GM12864 (cell line): ENCODE data around the gene TMEM209.
"Not testable (repeated sequence)": the region's sequence is repeated elsewhere in the genome, so short reads cannot be mapped to it uniquely, and the experiment has no call there.

ENCODE experiments used
- DNase-seq: peaks from one replicate; pipeline ENCODE4 v3.0.0-alpha.2; 2011; ENCODE audit warnings: low read depth
- H3K4me3 ChIP-seq: 2 replicates; pipeline ENCODE4 v1.5.1; 2011; ENCODE audit warnings: mild to moderate bottlenecking, low read depth, low read length, control low read depth
- TF ChIP-seq, protein P1 (sequence below): IDR thresholded peaks from 2 replicates; pipeline ENCODE4 v1.5.1; 2011; ENCODE audit warnings: low read depth, mild to moderate bottlenecking, moderate library complexity, low read length, control low read depth, inconsistent platforms; ENCODE audit errors: missing control alignments

Gene TMEM209

DNA sequence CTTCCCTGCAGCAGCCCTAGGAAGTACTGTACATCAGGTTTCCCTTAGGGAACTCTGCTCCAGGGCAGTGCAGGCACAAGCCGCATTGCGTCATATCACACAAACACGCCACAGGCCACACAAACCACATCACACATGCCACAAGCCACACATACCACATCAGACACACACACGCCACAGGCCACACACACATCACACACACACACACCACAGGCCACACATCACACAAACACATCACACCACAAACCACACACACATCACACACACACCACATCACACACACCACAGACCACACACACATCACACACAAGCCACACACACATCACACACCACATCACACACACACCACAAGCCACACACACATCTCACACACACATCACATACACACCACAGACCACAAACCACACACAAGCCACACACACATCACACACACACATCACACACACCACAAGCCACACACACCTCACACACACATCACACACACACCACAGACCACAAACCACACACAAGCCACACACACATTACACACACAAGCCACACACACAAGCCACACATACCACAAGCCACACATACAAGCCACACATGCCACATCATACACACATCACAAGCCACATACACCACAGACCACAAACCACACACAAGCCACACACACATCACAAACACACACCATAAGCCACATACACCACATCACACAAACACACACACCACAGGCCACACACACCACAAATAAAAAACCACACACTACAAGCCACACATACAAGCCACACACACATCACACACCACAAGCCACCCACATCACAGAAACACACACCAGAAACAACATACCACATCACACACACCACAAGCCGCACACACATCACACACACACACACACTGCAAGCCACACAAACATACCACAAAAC is 53.4 kb downstream of the TMEM209 start:
- no peak for DNase-seq
- no peak overlapping the region for H3K4me3 ChIP-seq
- TF ChIP-seq, protein P1, sequence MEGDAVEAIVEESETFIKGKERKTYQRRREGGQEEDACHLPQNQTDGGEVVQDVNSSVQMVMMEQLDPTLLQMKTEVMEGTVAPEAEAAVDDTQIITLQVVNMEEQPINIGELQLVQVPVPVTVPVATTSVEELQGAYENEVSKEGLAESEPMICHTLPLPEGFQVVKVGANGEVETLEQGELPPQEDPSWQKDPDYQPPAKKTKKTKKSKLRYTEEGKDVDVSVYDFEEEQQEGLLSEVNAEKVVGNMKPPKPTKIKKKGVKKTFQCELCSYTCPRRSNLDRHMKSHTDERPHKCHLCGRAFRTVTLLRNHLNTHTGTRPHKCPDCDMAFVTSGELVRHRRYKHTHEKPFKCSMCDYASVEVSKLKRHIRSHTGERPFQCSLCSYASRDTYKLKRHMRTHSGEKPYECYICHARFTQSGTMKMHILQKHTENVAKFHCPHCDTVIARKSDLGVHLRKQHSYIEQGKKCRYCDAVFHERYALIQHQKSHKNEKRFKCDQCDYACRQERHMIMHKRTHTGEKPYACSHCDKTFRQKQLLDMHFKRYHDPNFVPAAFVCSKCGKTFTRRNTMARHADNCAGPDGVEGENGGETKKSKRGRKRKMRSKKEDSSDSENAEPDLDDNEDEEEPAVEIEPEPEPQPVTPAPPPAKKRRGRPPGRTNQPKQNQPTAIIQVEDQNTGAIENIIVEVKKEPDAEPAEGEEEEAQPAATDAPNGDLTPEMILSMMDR = no peak

DNA sequence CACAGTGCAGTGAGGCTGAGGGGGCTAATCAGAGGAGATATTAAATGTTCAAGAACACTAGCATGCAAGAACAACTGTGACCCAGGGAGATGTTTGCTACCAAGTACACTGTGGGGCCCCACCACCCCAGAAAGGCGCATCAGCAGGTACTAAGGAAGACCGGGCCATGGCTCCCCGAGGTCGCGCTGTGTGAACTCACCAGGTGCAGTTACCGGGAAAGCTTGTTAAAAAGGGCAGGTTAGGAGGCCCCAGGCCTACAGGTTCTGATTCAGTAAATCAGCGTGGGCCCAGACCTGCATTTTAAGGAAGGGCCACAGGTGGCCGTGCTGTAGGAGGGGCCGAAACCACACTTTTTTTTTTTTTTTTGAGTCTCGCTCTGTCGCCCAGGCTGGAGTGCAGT is 54.6 kb downstream of the TMEM209 start:
- DNase-seq = peak; percentile 64
- TF ChIP-seq, protein P1 = no peak
- peak overlapping the region; percentile 14; the same call in 1 of the 2 replicates for H3K4me3 ChIP-seq

DNA sequence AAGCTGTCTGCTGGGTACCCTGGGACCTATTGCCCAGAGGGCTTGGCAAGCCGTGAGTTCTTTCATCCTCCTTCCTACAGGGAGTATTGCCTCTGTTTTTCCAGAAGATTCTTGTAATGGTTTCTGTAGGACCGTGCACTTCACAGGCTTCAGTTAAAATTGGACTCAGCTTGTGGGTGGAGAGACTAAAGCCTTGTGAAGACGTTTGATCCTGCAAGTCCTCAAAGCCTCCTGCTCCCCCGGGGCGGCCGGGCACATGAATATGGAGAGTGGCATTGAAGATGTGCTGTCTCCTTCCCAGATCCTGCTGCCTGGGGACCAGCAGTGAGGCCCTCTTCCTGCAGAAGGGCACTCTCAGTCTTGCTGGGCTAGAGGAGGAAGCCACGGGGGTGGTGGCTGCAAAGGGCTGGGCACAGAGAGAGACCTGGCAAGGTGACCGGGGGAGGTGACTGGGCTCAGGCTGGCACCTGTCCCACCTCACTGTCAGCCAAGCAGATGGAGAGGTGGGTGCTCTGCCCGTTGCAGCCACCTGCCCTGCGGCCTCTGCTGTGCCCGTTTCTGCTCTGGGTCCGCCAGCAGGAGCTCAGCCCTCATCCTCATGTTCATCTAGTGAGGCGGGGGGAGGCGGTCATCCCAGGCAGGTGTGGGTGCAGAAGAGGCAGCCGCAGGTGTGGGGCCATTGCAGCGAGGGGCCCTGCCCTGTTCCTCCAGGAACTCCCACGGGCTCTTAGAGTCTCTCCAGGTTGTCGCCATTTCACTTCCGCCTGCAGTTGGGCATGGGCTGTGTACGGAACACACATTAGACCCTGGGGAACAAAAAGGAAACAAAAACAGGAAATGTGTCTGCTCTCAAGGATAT is 55.7 kb downstream of the TMEM209 start:
- TF ChIP-seq, protein P1 = no peak
- peak; percentile 59 for DNase-seq

DNA sequence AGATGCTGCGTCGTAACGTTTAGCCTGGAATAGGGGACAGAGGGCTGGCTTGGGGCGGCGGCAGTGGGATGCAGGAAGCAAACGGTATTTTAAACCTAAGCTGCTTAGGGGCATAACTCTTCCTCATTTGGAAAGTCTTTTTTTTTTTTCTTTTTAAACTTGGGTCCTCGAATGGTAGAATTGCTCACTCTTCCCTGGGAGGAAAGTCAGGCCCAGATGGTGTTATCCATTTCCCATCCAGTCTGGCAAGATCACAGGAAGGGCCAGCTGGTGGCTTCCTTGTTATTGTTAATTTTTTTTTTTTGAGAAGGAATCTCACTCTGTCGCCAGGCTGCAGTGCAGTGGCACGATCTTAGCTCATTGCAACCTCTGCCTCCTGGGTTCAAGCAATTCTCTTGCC is 56.6 kb downstream of the TMEM209 start:
- TF ChIP-seq, protein P1 = no peak
- no peak overlapping the region for H3K4me3 ChIP-seq
- DNase-seq = no peak

More for the DNA sequence above, 55.7 kb downstream of the TMEM209 start:
- H3K4me3 ChIP-seq = no peak overlapping the region; the same call in 1 of the 2 replicates

DNA sequence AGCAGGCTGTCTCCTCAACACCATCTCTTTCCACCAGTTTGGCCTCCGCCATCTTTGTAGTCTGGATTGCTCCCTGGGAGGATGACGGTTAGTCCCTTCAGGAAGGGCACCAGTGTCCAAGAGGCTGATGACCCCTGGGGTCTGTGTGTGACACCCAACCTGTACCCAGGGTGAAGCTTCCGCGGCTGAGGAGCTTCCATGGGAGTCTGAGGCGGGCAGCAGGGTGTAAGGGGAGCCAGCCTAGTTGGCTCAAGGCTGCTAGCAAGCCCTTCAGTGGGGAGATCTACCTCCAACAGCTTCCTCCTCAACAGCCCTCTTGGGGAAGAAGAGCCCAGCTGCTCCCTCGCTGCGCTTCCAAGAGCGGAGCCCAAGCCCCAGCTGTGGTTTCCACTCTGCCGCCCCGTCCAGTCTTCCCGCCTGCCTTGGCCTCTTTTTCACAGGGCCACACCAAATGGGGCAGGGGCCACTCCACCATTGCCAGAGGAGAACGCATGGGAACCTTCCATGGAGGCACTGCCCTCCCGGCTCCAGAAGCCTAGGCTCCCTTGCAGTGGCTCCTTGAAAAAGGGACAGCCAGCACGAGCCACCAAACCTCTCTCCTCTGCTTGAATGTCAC is 57.4 kb downstream of the TMEM209 start:
- no peak overlapping the region for H3K4me3 ChIP-seq
- no peak for DNase-seq
- TF ChIP-seq, protein P1 = no peak

DNA sequence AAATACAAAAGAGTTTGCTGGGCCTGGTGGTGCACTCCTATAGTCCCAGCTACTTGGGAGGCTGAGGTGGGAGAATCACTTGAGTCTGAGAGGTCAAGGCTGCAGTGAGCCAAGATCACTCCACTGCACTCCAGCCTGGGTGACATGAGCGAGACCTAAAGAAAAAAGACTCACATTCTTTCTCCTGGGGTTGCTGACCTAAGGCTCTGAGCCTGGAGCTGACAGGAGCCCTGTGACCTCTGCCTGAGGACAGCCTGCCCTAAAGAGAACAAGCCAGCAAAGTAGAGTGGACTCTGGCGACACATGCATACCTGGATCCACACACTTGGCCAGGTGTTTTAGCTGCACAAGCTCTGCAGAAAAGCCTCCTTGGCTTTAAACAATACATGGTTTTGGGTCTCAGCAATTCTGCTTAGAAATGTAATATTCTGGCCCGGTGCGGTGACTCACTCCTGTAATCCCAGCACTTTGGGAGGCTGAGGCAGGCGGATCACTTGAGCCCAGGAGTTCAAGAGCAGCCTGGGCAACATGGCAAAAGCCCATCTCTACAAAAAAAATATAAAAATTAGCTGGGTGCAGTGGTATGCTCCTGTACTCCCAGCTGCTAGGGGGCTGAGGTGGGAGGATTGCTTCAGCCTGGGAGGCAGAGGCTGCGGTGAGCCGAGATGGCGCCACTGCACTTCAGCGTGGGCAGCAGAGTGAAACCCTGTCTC is 58.4 kb downstream of the TMEM209 start:
- H3K4me3 ChIP-seq = no peak overlapping the region
- TF ChIP-seq, protein P1 = no peak
- DNase-seq = no peak

DNA sequence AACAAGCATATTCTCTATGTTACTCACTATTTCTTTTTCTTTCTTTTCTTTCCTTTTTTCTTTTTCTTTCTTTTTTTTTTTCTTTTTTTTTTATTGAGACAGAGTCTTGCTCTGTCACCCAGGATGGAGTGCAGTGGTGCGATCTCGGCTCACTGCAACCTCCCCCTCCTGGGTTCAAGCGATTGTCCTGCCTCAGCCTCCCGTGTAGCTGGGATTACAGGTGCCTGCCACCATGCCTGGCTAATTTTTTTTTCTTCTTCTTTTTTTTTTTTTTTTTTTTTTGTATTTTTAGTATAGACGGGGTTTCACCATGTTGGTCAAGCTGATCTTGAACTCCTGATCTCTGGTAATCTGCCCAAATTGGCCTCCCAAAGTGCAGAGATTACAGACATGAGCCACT is 59.1 kb downstream of the TMEM209 start:
- DNase-seq, H3K4me3 ChIP-seq: not testable (repeated sequence)
